HAP-1 (cell line): ENCODE measurements around the gene SLC5A2.

Experiments used
- DNase-seq, 2 experiments: peaks; one replicate each; pipeline ENCODE4 v3.0.0-alpha.2; 2016 to 2020; ENCODE audit warnings: low spot score in 2 of 2
- H3K27me3 ChIP-seq: fragments of 250-450 bp; sonication (Bioruptor Pico); 2 replicates; pipeline ENCODE4 v1.5.1; 2020; ENCODE audit warnings: low read depth, mild to moderate bottlenecking, moderate library complexity
- H3K36me3 ChIP-seq: fragments of 250-450 bp; sonication (Bioruptor Pico); replicated peaks from 2 replicates; pipeline ENCODE4 v1.5.1; 2020; ENCODE audit warnings: mild to moderate bottlenecking
- H3K4me1 ChIP-seq: fragments of 250-450 bp; sonication (Bioruptor Pico); 2 replicates; pipeline ENCODE4 v1.5.1; 2020; ENCODE audit warnings: mild to moderate bottlenecking
- H3K4me3 ChIP-seq: fragments of 250-450 bp; sonication (Bioruptor Pico); 2 replicates; pipeline ENCODE4 v1.5.1; 2020; ENCODE audit warnings: mild to moderate bottlenecking, moderate library complexity
- H3K9me3 ChIP-seq: fragments of 250-450 bp; sonication (Bioruptor Pico); 2 replicates; pipeline ENCODE4 v1.5.1; 2020; ENCODE audit warnings: mild to moderate bottlenecking, moderate library complexity
- in situ Hi-C: fragments of 300-500 bp; cut with MboI; formaldehyde crosslinking; loops from 3 replicates; pipeline ENCODE4 v1.14.3; 2020; ENCODE audit warnings: low sequenced_read_pairs, inconsistent platforms, mixed read lengths

SLC5A2 gene

GRCh38 chr16:31453255-31454204, 29.4 kb upstream of the SLC5A2 start:
- peaks cover 54% of the 10 kb centered on the region for H3K4me1 ChIP-seq
- peaks cover 2% of the 10 kb centered on the region; the same call in 1 of the 2 replicates for H3K9me3 ChIP-seq
- H3K27me3 ChIP-seq, result no peaks in the 10 kb centered on the region
- H3K4me3 ChIP-seq, result no peak overlapping the region
- peak; percentile 65 to 81 for DNase-seq
- in situ Hi-C loops, result loop anchor here (10.0 kb wide), 1 partner anchor 421 kb away; the partner anchor contains the start of gene ZNF267
- H3K36me3 ChIP-seq, result peaks cover 5% of the 10 kb centered on the region

- DNase-seq, result peak in 1 of 2 experiments; percentile 57
- Histone ChIP-seq H3K27me3 (no peaks in the 10 kb centered on the region), H3K4me1 (peaks cover 56% of the 10 kb centered on the region), H3K4me3 (no peak overlapping the region), H3K9me3 (peaks cover 2% of the 10 kb centered on the region; the same call in 1 of the 2 replicates), H3K36me3 (peaks cover 5% of the 10 kb centered on the region)
- in situ Hi-C loops, result loop anchor here (10.0 kb wide), 1 partner anchor 419 kb away; the partner anchor contains the start of gene ZNF267
Measured at GRCh38 chr16:31455601-31456314, 27.2 kb upstream of the SLC5A2 start.

- Histone ChIP-seq H3K27me3 (no peaks in the 10 kb centered on the region), H3K36me3 (peaks cover 5% of the 10 kb centered on the region), H3K4me3 (no peak overlapping the region), H3K9me3 (peaks cover 2% of the 10 kb centered on the region; the same call in 1 of the 2 replicates), H3K4me1 (peaks cover 50% of the 10 kb centered on the region)
- no peak for DNase-seq
- in situ Hi-C loops, result loop anchor here (10.0 kb wide), 1 partner anchor 418 kb away; the partner anchor contains the start of gene ZNF267
Measured at GRCh38 chr16:31456988-31457360, 25.9 kb upstream of the SLC5A2 start.

- H3K9me3 ChIP-seq, result peaks cover 2% of the 10 kb centered on the region; the same call in 1 of the 2 replicates
- peak in 1 of 2 experiments; percentile 34 for DNase-seq
- no peaks in the 10 kb centered on the region for H3K27me3 ChIP-seq
- H3K4me3 ChIP-seq, result peak overlapping the region; percentile 92
- H3K4me1 ChIP-seq, result peaks cover 37% of the 10 kb centered on the region
- in situ Hi-C loops, result loop anchor here (10.0 kb wide), 1 partner anchor 417 kb away; the partner anchor contains the start of gene ZNF267
- H3K36me3 ChIP-seq, result peaks cover 5% of the 10 kb centered on the region
Measured at GRCh38 chr16:31458073-31458843, 24.7 kb upstream of the SLC5A2 start.

GRCh38 chr16:31458844-31459686, 23.9 kb upstream of the SLC5A2 start, which contains the start of gene ARMC5:
Gene ARMC5, plus strand, starts transcription at chr16:31459501. Its CDS starts 24 bp downstream, at chr16:31459525.
- Histone ChIP-seq H3K27me3 (no peaks in the 10 kb centered on the region), H3K36me3 (peaks cover 5% of the 10 kb centered on the region), H3K9me3 (peaks cover 2% of the 10 kb centered on the region; the same call in 1 of the 2 replicates), H3K4me1 (peaks cover 31% of the 10 kb centered on the region), H3K4me3 (peak within 1 kb of the TSS; percentile 92)
- peak; percentile 96 to 97 for DNase-seq
- in situ Hi-C loops, result loop anchor here (10.0 kb wide), 1 partner anchor 416 kb away; the partner anchor contains the start of gene ZNF267

GRCh38 chr16:31459687-31460581, 23.0 kb upstream of the SLC5A2 start:
- Histone ChIP-seq H3K27me3 (no peaks in the 10 kb centered on the region), H3K9me3 (peaks cover 2% of the 10 kb centered on the region; the same call in 1 of the 2 replicates), H3K4me1 (peaks cover 24% of the 10 kb centered on the region), H3K36me3 (peaks cover 5% of the 10 kb centered on the region), H3K4me3 (peak overlapping the region; percentile 92)
- peak; percentile 98 to 100 for DNase-seq
- in situ Hi-C loops, result loop anchor here (10.0 kb wide), 1 partner anchor 415 kb away; the partner anchor contains the start of gene ZNF267

GRCh38 chr16:31460582-31461002, 22.3 kb upstream of the SLC5A2 start:
- in situ Hi-C loops, result no loop called here
- Histone ChIP-seq H3K36me3 (peaks cover 5% of the 10 kb centered on the region), H3K4me1 (peaks cover 18% of the 10 kb centered on the region), H3K4me3 (peak overlapping the region; percentile 33), H3K9me3 (peaks cover 2% of the 10 kb centered on the region; the same call in 1 of the 2 replicates), H3K27me3 (no peaks in the 10 kb centered on the region)
- peak; percentile 40 to 44 for DNase-seq

GRCh38 chr16:31461201-31461920, 21.6 kb upstream of the SLC5A2 start:
- Histone ChIP-seq H3K4me1 (peaks cover 13% of the 10 kb centered on the region), H3K4me3 (no peak overlapping the region), H3K36me3 (peaks cover 5% of the 10 kb centered on the region), H3K27me3 (no peaks in the 10 kb centered on the region), H3K9me3 (peaks cover 2% of the 10 kb centered on the region; the same call in 1 of the 2 replicates)
- in situ Hi-C loops, result no loop called here
- no peak for DNase-seq

GRCh38 chr16:31461921-31462804, 20.8 kb upstream of the SLC5A2 start:
- no peak overlapping the region for H3K4me3 ChIP-seq
- H3K9me3 ChIP-seq, result peaks cover 2% of the 10 kb centered on the region; the same call in 1 of the 2 replicates
- DNase-seq, result no peak
- in situ Hi-C loops, result no loop called here
- no peaks in the 10 kb centered on the region for H3K27me3 ChIP-seq
- H3K4me1 ChIP-seq, result peaks cover 11% of the 10 kb centered on the region
- peaks cover 7% of the 10 kb centered on the region for H3K36me3 ChIP-seq

- peaks cover 3% of the 10 kb centered on the region; the same call in 1 of the 2 replicates for H3K4me1 ChIP-seq
- in situ Hi-C loops, result no loop called here
- H3K9me3 ChIP-seq, result no peaks in the 10 kb centered on the region
- H3K27me3 ChIP-seq, result no peaks in the 10 kb centered on the region
- H3K4me3 ChIP-seq, result no peak overlapping the region
- no peak for DNase-seq
- 0 out of 2 replicates have a peak, but pooled peaks cover 3% of the 10 kb centered on the region for H3K36me3 ChIP-seq
Measured at GRCh38 chr16:31464348-31464769, 18.6 kb upstream of the SLC5A2 start.
